Measurements from ENCODE around the gene SGMS2. TPM values are rescaled to one million over a fixed set of nuclear protein-coding genes. Genes with fewer than 3 reads are reported as not detected.

SGMS2 gene
- total and polyA plus RNA-seq, 10 of the 15 experiments (the other 5 are each of a cell fraction or from before 2014, with no cell fraction given), result under 0.01 to 3.2 (median 0.17) TPM; not detected in 4

- TF ChIP-seq ZBTB33 (IDR thresholded peaks at IDR 0.05), result no peak
Observed at GRCh38 chr4:107777890-107778289, 46.8 kb upstream of the SGMS2 start (continued).

GRCh38 chr4:107778784-107779530 is 45.8 kb upstream of the SGMS2 start:
- intact Hi-C loops (cut with micrococcal nuclease; ENCODE audit: unreplicated experiment), result no loop called here
- Histone ChIP-seq H3K4me1 (ENCODE audit: control insufficient read depth, insufficient read depth, low read length) (no peaks in the 10 kb centered on the region), H3K4me3 (no peak overlapping the region), H3K4me2 (ENCODE audit: control insufficient read depth, insufficient read depth) (no peak overlapping the region), H3K79me2 (ENCODE audit: control insufficient read depth, insufficient read depth, low read length) (no peaks in the 10 kb centered on the region), H4K20me1 (ENCODE audit: control insufficient read depth, insufficient read depth) (no peaks in the 10 kb centered on the region), H3K9ac (ENCODE audit: control insufficient read depth, insufficient read depth, low read length) (no peak overlapping the region), H3K36me3 (ENCODE audit: control insufficient read depth in 2 of 2, insufficient read depth in 2 of 2, low read length in 1 of 2) (no peaks in the 10 kb centered on the region), H3K27me3 (replicated peaks in 1 of 2; ENCODE audit: control insufficient read depth in 2 of 2, insufficient read depth in 2 of 2, low read length in 1 of 2) (no peaks in the 10 kb centered on the region), H3K27ac (ENCODE audit: control insufficient read depth, insufficient read depth) (no peak overlapping the region), H3K9me3 (replicated peaks; ENCODE audit: control insufficient read depth, insufficient read depth, low read length) (no peaks in the 10 kb centered on the region; the same call in 2 of the 3 replicates), H2AFZ (ENCODE audit: control insufficient read depth, low read depth, low read length) (no peak overlapping the region)
- DNase-seq (ENCODE audit: low read depth, low spot score), result no peak
- no TSS peak for BruUV-seq (replicated peaks)
- POLR2A ChIA-PET, result no interaction called here
- WGBS (ENCODE audit: insufficient coverage, insufficient replicate concordance, low lambda C conversion rate, missing lambda C conversion rate), result 23% methylated on average over 2 of the region's 2 CpGs
- SMC1A ChIA-PET (ENCODE audit: uncharacterized antibody, unreplicated experiment), result no interaction called here
- CTCF ChIA-PET, result no interaction called here
- ATAC-seq, result no peak
- RAD21 ChIA-PET (ENCODE audit: unreplicated experiment), result no interaction called here
- in situ Hi-C loops (cut with MboI), result no loop called here
- FAIRE-seq, result no peak
- TF ChIP-seq ZSCAN29 (IDR thresholded peaks at IDR 0.05), result no peak
- no peak for TF ChIP-seq SP1 (IDR thresholded peaks at IDR 0.05; ENCODE audit: low read depth, low read length)
- TF ChIP-seq NR2C1 (IDR thresholded peaks at IDR 0.05), result no peak
- TF ChIP-seq MTA3 (IDR thresholded peaks at IDR 0.05; ENCODE audit: borderline replicate concordance, low read length), result no peak
- TF ChIP-seq ATF2 (IDR thresholded peaks at IDR 0.05; ENCODE audit: low read length), result no peak
- no peak for TF ChIP-seq TCF3 (IDR thresholded peaks at IDR 0.05; ENCODE audit: borderline replicate concordance, insufficient read depth, low read depth, low read length)
- TF ChIP-seq ZBTB11 (CRISPR knock-in tag; IDR thresholded peaks at IDR 0.05), result no peak
- no peak for TF ChIP-seq NFYB (IDR thresholded peaks at IDR 0.05; ENCODE audit: insufficient read depth, low read depth, low read length)
- no peak for TF ChIP-seq SMC3 (IDR thresholded peaks at IDR 0.05; ENCODE audit: borderline replicate concordance, low read length)
- TF ChIP-seq HDAC2 (IDR thresholded peaks at IDR 0.05), result no peak
